OCI-LY1 (cell line): ENCODE data around the gene PAX3.

Source experiments
- EZH2 ChIP-seq: fragments of 200-600 bp; sonication (generic), shearing (Covaris generic); IDR thresholded peaks from 2 replicates; pipeline ENCODE4 v1.8.0; 2017; ENCODE audit warnings: borderline replicate concordance, mixed run types, mild to moderate bottlenecking, antibody characterized with exemption, low read length, moderate library complexity, mixed read lengths
- TF ChIP-seq, protein P1 (sequence below): fragments of 200-600 bp; sonication (generic), shearing (Covaris generic); IDR thresholded peaks from 2 replicates; pipeline ENCODE4 v1.5.1; 2017; ENCODE audit warnings: mild to moderate bottlenecking, antibody characterized with exemption, low read length, moderate library complexity, mixed read lengths

DNA sequence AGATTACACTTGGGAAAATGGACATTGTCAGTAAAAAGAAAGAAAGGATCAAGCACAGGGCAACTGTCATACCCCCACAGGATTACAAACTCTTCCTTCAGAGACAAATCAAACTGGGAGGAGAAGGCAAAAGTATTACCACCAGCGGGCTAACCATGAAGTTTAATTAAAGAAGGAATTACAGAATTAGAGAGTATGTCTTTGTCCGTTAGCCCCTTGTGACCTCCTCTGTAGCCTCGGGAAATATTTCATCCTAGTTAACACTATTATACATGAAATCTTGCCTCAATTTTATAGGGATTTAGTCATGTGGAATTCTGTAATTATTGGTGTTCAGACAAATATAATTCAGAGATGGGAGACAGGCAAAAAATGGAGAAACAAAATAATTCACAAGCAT is 60.7 kb downstream of the PAX3 start:
- TF ChIP-seq, protein P1, sequence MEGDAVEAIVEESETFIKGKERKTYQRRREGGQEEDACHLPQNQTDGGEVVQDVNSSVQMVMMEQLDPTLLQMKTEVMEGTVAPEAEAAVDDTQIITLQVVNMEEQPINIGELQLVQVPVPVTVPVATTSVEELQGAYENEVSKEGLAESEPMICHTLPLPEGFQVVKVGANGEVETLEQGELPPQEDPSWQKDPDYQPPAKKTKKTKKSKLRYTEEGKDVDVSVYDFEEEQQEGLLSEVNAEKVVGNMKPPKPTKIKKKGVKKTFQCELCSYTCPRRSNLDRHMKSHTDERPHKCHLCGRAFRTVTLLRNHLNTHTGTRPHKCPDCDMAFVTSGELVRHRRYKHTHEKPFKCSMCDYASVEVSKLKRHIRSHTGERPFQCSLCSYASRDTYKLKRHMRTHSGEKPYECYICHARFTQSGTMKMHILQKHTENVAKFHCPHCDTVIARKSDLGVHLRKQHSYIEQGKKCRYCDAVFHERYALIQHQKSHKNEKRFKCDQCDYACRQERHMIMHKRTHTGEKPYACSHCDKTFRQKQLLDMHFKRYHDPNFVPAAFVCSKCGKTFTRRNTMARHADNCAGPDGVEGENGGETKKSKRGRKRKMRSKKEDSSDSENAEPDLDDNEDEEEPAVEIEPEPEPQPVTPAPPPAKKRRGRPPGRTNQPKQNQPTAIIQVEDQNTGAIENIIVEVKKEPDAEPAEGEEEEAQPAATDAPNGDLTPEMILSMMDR = no peak
- no peak for TF ChIP-seq EZH2
